D341Med (cell line): Measurements from ENCODE around the gene XIRP2.
A peak's percentile ranks its signal among the peaks of the same experiment; 100 is the strongest.

Experiments
- DNase-seq: peaks from one replicate; pipeline ENCODE4 v3.0.0; 2012; ENCODE audit warnings: low spot score

XIRP2 gene

DNA sequence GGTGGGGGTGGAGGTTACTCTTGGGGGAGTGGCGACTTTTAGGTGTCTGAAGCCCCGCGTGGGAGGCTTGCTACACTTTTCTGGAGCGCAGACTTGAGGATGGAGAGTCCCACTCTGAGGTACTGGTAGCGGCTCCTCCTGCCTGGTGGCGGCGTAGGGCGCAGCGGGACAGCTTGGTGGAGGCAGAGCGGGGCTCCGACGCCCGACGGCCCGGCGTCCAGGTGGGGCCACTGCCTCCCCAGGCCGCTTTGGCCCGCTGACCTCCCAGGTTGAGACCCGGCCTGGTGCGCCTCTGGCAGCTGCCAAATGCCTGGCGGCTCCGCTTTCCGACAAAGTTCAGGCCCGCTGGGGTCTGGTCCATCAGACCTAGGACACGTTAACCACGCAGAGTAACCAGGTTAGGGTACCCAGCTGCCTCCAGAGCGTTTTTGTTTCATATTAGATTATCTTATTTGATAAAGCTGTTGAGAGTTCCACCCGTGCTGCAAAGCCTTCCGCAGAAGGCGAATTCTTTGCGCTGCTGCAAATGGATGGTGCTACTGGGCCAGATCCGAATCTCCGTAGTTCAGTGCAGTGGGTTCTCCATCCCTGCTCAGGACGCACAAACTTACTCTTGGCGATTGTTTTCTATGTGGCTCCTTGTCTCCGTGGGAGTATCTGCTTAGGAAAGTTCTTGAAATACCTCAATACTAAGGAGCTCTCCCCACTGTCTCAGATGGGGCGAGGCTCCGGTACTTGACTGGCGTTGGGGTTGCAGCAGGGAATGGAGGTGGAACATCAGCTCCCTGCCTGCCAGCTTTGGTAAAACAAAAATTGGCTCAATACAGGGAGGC is 405.9 kb downstream of the XIRP2 start:
- DNase-seq, result peak; percentile 69

DNA sequence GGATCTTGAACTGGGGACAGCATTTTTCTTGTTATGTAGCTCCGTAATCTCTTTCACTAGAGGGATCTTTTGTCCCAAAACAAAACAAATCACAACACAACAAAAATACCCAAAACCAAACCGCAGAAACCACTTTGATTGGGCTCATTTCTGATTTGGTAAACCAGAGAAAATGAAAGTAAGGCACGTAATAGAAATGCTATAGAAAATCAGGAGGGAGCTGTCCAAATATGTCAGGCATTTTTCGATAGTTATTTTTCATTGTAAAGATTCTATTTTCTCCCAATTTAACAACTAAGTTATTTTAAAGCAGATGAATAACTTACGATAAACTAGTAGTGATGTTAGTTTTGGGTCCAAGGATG is 406.5 kb downstream of the XIRP2 start:
- DNase-seq, result no peak

DNA sequence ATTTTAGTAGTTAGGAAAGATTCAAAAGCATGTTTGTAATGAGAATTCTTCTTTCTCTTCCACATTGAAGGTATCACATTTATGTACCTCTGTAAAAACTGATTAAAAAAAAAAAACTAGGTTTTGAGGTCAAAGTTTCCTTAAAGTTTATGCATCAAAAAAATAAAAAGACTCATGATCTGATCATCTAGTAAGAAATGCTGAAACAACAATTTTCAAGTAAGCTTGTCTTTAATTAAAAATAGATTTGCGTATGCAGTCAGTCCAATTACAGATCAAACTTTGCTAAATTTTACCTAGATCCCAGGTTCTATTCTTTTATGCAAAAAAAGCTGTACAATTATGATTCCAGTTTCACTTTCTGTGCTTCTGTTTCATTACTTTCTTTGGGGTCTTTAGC is 409.0 kb downstream of the XIRP2 start:
- no peak for DNase-seq

DNA sequence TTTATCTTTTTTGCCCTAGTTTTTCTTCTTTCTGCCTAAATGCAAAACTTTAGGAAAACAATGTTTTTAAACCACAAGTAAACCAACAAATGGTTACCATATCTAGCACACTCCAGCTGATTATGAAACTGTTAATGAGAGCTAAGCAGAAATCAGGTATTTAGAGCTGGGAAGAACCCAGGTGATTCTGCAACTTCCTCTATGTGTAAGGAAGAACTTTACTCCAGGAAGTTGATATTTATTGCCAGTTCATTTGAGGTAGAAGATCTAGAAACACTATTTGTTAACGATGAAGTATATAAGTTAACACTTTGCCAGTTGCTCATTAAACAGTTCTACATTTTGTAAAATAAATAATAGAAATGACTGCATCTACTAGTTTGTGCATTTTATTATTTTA is 409.7 kb downstream of the XIRP2 start:
- no peak for DNase-seq
